CD4-positive, alpha-beta T cell treated with Interleukin-21 for 1 hour (primary cell): Measurements from ENCODE around the gene SHC4.
"Not testable (repeated sequence)": the region's sequence is repeated elsewhere in the genome, so short reads cannot be mapped to it uniquely, and the experiment has no call there.

Source experiments
- DNase-seq: peaks from one replicate; pipeline ENCODE4 v3.0.0-alpha.2; 2020

SHC4 gene, protein sequence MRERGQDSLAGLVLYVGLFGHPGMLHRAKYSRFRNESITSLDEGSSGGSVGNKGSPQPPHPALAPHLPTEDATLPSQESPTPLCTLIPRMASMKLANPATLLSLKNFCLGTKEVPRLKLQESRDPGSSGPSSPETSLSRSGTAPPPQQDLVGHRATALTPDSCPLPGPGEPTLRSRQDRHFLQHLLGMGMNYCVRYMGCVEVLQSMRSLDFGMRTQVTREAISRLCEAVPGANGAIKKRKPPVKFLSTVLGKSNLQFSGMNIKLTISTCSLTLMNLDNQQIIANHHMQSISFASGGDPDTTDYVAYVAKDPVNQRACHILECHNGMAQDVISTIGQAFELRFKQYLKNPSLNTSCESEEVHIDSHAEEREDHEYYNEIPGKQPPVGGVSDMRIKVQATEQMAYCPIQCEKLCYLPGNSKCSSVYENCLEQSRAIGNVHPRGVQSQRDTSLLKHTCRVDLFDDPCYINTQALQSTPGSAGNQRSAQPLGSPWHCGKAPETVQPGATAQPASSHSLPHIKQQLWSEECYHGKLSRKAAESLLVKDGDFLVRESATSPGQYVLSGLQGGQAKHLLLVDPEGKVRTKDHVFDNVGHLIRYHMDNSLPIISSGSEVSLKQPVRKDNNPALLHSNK

DNA sequence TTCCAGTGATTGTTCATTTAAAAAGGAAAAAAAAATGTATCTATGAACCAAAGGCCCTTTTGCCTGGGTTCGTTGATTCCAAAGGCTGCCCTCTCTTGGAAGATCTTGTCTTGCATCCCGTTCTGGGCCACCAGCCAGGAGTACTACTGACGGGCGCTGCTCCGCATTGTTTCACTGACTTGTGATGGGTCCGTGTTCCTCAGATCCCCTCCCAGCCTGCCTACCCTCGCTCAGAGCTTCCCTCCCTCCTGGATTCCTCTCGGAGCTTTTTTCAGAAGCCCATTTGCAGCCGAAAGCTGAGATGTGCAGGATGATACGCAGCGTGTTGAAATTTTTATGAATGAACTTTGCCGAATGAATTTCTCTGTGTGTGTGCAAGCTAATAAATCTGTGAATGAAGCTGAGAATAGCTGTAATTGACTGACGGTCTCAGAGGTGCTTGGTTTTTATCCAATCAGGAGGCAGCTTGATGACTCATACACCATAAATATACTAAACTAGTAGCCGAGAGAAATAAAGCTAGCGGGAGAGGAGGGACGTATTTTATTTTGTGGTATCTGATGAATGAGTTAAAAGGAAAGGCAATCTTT, at the start of gene SHC4:
Gene SHC4, minus strand, starts transcription at position 396 of the 590 bp plus-strand sequence. CDS start 904 bp downstream, outside the sequence.
- peak; percentile 48 for DNase-seq

- DNase-seq, result no peak
Observed at GRCh38 chr15:48999314-48999713, 35.6 kb upstream of the SHC4 start.

DNA sequence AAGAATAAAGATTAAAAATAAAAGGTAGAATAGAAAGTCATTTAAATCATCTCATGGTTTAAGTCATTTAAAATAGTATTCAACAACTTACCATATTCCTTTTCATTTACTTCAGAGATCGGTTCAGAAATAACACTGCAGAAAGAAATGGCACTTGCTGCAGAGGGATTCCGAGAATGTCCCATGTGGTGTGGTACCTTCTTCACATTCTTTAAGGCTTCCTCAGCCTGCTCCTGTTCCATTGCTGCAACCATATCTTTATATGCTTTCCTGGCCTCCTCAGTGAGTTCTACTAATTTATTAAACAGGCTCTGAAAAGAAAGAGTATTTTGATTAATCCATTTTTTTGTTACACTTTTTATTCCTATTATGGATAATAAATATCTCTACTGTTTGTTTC, 32.6 kb upstream of the SHC4 start:
- DNase-seq, result no peak

DNA sequence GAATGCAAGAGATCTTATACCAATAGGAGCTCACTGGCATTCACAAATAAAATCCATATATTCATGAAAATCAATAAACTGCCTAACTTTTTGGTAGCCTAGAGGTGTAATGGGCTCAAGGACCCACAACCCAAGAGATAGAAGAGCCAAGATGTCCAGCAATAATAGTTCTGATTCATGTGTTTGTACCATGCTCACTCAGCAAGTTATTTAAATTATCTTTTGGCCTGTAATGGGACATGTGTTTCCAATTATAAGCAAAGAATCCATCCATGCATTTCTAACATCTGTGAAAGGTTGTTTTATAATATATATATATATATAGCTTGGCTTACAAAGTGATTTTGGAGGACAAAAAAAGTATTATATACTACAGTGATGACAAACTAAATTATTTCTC, 29.7 kb upstream of the SHC4 start:
- DNase-seq, result no peak

DNA sequence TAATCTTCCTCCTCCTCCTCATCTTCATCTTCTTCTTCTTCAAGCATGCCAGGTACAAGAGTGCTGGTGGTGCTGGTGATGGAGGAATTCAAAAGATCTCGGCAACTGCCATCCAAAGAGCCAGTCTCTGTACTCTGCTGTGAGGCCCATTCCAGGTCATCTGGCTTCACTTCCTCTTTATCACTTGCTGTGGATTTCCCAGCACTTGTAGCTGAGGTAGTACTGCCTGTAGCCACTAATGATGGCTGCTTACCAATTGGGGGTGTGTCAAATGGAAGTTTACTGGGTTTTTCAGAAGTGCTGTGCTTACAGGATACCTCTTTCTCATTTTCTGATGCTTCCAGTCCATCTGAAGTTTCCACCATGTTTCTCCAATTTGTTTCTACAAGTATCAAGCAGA, 28.8 kb upstream of the SHC4 start:
- no peak for DNase-seq

GRCh38 chr15:48992096-48992495, 28.4 kb upstream of the SHC4 start:
- DNase-seq, result no peak

DNA sequence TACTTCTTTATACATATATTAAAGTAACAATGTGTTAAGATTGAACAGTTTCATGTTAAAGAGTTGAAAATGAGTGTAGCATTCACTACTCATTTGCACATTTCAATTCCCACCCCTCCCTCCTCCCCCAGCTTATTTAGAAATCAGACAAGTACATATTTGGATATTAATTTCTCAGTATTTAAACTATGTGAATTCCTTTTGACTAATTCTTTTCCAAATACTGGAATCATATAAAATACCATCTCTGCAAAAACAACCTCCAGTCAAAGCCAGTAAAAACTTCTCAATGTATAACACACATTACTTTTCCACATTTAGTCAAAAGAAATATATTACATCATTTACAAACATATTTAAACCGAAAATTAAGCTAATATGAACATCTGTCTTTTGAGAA, 25.5 kb upstream of the SHC4 start:
- no peak for DNase-seq

DNA sequence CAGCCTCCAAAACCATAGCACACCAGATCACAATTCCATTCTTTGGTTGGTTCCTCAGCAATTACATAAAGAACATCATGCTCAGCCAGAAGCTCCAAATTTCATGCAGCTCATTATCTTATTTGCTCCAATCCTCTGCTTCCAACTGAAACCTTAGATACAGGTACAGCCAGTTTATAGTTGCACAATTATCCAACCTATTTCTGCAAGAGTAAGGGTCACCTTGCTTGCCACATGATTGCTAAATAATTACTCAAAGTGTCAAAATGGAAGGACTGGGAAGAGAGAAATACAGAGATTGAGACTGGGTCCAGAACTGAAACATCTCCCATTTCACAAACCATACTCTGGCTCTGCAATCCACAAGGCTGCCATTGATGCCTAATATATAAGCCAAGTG, 23.4 kb upstream of the SHC4 start:
- DNase-seq, result no peak

DNA sequence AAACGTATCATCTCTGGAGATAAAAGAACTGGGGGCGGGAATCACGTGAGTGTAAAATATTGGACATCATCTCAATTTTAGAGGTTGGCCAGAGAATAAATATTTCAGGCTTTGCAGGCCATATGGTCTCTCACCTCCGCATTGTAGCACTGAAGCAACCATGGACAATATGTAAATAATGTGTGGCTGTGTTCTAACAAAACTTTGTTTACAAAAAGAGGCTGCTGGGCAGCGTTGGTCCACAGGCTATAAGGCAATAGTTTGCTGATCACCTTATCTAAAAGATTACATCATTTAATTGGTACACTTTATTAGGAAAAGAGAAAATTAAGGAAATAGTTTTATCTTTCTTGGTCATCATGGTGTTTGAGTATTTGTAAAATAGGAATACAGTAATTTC, 22.5 kb upstream of the SHC4 start:
- DNase-seq, result no peak

- DNase-seq, result no peak
Observed at GRCh38 chr15:48985516-48985915, 21.8 kb upstream of the SHC4 start.

GRCh38 chr15:48984811-48985352, 21.2 kb upstream of the SHC4 start:
- DNase-seq, result no peak

DNA sequence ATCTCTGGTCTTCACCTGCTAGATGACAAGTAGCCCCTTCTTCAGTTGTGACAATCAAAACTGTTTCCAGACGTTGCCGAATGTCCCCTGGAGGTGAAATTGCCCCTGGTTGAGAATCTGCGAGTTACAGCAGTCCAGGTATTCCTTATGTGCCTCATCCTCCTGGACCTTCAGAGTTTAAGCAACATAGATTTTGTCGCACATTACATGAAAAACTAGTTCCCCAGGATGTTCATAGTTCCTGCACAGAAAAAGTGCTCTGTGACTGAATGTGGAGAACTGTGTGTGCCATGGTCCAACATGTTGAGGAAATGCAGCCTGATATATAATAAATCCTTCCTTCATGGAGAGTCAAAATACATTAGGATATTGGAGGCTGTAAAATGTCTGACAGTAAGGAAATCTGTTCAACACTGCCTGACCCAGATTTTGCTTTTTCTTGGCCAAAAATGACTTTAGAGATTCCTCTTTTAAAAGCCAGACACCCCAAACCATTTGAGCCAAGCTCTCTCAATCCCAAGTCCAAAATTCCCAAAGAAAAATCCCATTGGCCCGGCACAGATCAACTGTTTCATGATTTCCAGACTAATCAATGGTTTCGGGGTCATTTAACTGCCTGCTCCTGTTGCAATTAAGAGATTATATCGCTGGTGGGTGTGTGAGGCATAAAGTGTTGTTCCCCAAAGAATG, 20.4 kb upstream of the SHC4 start:
- no peak for DNase-seq

DNA sequence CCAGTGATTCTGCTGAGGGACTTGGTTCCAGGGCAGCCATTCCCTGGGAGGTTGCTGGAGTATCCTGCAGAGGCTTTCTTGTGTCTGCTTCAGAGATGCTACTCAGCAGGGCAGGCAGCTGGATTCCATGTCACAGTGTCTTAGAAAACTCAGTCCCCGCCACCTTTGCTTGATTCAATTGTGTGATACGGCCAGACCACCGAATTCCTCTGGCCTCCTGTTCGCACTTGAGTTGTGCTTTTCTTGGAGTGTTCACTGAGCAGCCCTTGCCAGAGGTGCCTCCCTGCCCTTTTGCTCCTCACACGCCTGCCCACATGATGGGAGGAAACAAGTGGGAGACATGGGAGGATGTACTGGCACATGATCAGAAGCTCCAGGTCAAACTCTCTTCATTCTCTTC, 19.6 kb upstream of the SHC4 start:
- DNase-seq, result no peak

DNA sequence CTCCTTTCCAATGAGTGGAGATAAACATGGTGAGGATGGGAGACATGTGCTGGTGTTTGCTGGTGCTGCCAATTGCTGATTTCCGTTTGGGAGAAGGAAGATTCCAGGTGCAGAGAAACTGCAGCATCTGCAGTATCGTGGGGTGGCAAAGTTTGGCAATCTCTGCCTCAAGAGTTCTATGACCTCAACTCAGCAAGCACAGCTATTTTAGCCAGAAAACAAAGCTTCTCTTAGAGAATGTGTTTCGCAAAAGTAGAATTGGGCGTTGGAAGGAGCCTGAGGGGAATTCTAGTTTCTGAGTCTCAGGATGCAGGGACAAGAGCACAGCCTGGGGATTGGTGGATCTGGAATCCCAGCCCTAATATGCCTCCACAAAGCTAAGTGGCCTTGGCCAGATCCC, 18.2 kb upstream of the SHC4 start:
- no peak for DNase-seq

- no peak for DNase-seq
Observed at GRCh38 chr15:48978638-48979037, 14.9 kb upstream of the SHC4 start.

DNA sequence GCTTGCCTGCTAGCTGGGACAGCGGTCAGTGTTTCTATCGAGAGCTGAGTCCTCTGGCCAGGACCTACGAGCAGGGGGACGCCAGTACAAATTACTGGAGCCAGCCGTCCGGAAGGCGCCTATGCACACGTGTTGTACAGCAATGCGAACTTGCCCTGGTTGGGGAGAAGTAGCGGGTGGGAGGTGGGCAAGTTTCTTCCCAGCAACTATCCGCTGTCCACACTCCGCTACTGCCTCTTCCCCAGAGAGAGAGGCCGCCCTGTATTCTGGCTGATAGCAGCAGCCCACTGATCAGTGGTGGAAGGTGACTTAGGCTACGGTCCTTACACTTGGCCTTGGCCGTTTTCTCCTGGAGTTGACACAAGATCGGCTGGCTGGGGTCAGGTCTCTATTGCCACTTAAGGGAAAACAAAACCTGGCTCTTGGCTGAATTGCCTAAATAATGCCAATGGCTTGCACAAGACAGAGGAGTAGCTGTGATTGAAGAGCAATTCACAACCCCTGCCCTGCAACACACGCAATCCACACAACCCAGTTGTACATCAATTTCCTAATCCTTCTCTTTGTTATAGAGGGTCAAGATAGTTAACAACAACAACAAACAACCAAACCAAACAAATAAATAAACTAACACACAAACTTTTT, 12.8 kb upstream of the SHC4 start:
- DNase-seq, result no peak

DNA sequence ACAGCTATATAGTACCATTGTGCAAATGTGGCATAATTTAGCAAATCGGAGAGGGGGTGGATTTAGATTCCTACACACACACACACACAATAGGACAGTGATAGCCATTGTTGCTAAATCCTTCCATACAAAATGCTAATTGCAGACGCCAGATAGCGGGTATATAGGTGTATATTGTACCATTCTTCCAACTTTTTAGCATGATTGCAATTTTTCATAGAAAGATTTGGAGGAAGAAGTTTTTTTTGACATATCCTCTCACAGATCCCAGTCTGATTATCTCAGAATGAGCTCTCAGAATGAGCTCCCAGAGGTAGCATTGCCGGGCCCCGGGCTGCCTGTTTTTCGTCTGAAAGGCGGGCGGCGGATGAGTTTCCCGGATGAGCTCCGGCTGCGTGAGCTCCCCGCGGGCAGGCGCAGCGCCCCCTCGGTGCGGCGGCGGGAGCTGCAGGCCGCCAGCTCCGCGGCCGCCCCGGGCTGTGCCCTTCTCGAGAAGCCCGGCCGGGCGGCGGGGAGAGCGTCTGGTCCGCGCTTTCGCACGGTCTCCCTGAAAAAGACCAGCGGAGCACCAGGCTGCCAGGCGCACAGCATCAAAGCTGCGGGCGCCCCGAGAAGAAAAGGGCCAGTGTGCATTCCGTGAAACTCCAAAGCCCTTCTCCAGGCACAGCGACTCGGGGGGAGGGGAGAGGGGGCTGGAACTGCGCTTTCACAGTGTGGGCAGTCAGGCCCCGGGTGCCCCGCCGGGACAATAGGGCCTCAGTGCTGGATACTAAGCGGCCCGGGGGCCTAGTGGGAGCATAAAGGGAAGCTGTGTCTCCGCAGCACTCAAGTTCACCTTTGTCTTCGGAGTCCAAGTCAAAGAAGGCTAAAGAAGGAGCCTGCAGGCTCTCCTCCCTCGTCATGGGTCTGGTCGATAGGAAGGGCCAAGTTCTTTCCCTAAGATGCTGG, 12.0 kb upstream of the SHC4 start:
- DNase-seq, result peak; percentile 65

GRCh38 chr15:48974882-48975281, 11.2 kb upstream of the SHC4 start:
- no peak for DNase-seq

GRCh38 chr15:48972750-48973503, 9.2 kb upstream of the SHC4 start:
- DNase-seq, result no peak

DNA sequence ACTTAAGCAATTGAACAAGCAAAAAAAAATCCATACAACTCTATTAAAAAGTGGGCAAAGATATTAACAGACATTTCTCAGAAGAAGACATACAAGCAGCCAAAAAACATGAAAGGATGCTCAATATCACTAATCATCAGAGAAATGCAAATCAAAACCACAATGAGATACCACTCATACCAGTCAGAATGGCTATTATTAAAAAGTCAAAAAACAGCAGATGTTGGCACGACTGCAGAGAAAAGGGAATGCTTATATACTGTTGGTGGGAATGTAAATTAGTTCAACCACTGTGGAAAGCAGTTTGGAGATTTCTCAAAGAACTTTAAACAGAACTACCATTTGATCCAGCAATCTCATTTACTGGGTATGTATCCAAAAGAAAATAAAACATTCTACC, 7.2 kb upstream of the SHC4 start:
- not testable (repeated sequence) for DNase-seq

GRCh38 chr15:48968066-48968465, 4.3 kb upstream of the SHC4 start:
- no peak for DNase-seq
